Mesothelial cell of epicardium (in vitro differentiated cells): ENCODE measurements around the gene RCOR3. TPM values are rescaled to one million over a fixed set of nuclear protein-coding genes. Genes with fewer than 3 reads are reported as not detected.

Experiments
- DNase-seq, 2 experiments: peaks; one replicate each; pipeline ENCODE4 v3.0.0; 2021; ENCODE audit warnings: low spot score in 2 of 2; ENCODE audit not compliant: unreplicated experiment in 2 of 2
- H3K27ac Mint-ChIP-seq: 2 replicates; pipeline ENCODE4 v1.8.0; 2021; ENCODE audit warnings: mixed read lengths
- H3K27me3 Mint-ChIP-seq: 2 replicates; pipeline ENCODE4 v1.8.0; 2021; ENCODE audit warnings: low read depth, mixed read lengths
- H3K36me3 Mint-ChIP-seq: 2 replicates; pipeline ENCODE4 v1.8.0; 2021; ENCODE audit warnings: mixed read lengths
- H3K4me1 Mint-ChIP-seq: 2 replicates; pipeline ENCODE4 v1.8.0; 2021; ENCODE audit warnings: mixed read lengths
- H3K4me3 Mint-ChIP-seq: 2 replicates; pipeline ENCODE4 v1.8.0; 2021; ENCODE audit warnings: mild to moderate bottlenecking, moderate library complexity, mixed read lengths
- H3K9me3 Mint-ChIP-seq: 2 replicates; pipeline ENCODE4 v1.8.0; 2021; ENCODE audit warnings: mixed read lengths
- CTCF ChIP-seq: fragments of 200-600 bp; sonication (generic); IDR thresholded peaks from one replicate; pipeline ENCODE4 v1.5.0; 2021; ENCODE audit warnings: antibody characterized with exemption; ENCODE audit not compliant: unreplicated experiment
- total RNA-seq: library from RNA; stranded (reverse); gene quantifications from 3 replicates; pipeline ENCODE4 v1.2.1, GENCODE V29; 2021

The RCOR3 gene
- total RNA-seq, 1 donor from 2014 or later = 78.7 TPM

- Mint-ChIP-seq H3K27ac (no peak overlapping the region), H3K36me3 (peaks cover 6% of the 10 kb centered on the region), H3K4me3 (no peak overlapping the region), H3K27me3 (no peaks in the 10 kb centered on the region), H3K4me1 (peaks cover 12% of the 10 kb centered on the region), H3K9me3 (peaks cover 5% of the 10 kb centered on the region)
- DNase-seq = no peak
- TF ChIP-seq CTCF = no peak
Observed at GRCh38 chr1:211343607-211344006, 84.4 kb downstream of the RCOR3 start.

GRCh38 chr1:211344152-211344618 is 85.0 kb downstream of the RCOR3 start:
- H3K9me3 Mint-ChIP-seq = peaks cover 5% of the 10 kb centered on the region

GRCh38 chr1:211345719-211346118 is 86.6 kb downstream of the RCOR3 start:
- Mint-ChIP-seq H3K4me3 (no peak overlapping the region), H3K27ac (no peak overlapping the region)
- no peak for DNase-seq

More at GRCh38 chr1:211344152-211344618, 85.0 kb downstream of the RCOR3 start:
- no peak overlapping the region for H3K4me3 Mint-ChIP-seq
- no peak for DNase-seq
- H3K4me1 Mint-ChIP-seq = peaks cover 12% of the 10 kb centered on the region
- TF ChIP-seq CTCF = no peak
- no peak overlapping the region for H3K27ac Mint-ChIP-seq
- H3K27me3 Mint-ChIP-seq = no peaks in the 10 kb centered on the region
- H3K36me3 Mint-ChIP-seq = peaks cover 6% of the 10 kb centered on the region

GRCh38 chr1:211347077-211347844 is 88.1 kb downstream of the RCOR3 start:
- DNase-seq = no peak
- Mint-ChIP-seq H3K4me3 (no peak overlapping the region), H3K27ac (peak overlapping the region; percentile 44), H3K36me3 (peaks cover 15% of the 10 kb centered on the region), H3K4me1 (peaks cover 15% of the 10 kb centered on the region), H3K9me3 (peaks cover 15% of the 10 kb centered on the region), H3K27me3 (no peaks in the 10 kb centered on the region)
- no peak for TF ChIP-seq CTCF

More at GRCh38 chr1:211345719-211346118, 86.6 kb downstream of the RCOR3 start:
- Mint-ChIP-seq H3K27me3 (no peaks in the 10 kb centered on the region), H3K9me3 (peaks cover 5% of the 10 kb centered on the region), H3K36me3 (peaks cover 6% of the 10 kb centered on the region), H3K4me1 (peaks cover 15% of the 10 kb centered on the region)
- no peak for TF ChIP-seq CTCF

GRCh38 chr1:211348547-211348946 is 89.4 kb downstream of the RCOR3 start:
- TF ChIP-seq CTCF = no peak
- Mint-ChIP-seq H3K4me3 (no peak overlapping the region), H3K27ac (no peak overlapping the region), H3K9me3 (peaks cover 16% of the 10 kb centered on the region), H3K36me3 (peaks cover 21% of the 10 kb centered on the region), H3K27me3 (no peaks in the 10 kb centered on the region), H3K4me1 (peaks cover 15% of the 10 kb centered on the region)
- no peak for DNase-seq
